ENCODE measurements around the gene SUPT6H. TPM values are rescaled to one million over a fixed set of nuclear protein-coding genes. Genes with fewer than 3 reads are reported as not detected.
A peak's percentile ranks its signal among the peaks of the same experiment; 100 is the strongest.
"Not testable (repeated sequence)": the region's sequence is repeated elsewhere in the genome, so short reads cannot be mapped to it uniquely, and the experiment has no call there.

SUPT6H gene
- total and polyA plus RNA-seq, 8 donors, result 16.9 to 135 (median 47.3) TPM

DNA sequence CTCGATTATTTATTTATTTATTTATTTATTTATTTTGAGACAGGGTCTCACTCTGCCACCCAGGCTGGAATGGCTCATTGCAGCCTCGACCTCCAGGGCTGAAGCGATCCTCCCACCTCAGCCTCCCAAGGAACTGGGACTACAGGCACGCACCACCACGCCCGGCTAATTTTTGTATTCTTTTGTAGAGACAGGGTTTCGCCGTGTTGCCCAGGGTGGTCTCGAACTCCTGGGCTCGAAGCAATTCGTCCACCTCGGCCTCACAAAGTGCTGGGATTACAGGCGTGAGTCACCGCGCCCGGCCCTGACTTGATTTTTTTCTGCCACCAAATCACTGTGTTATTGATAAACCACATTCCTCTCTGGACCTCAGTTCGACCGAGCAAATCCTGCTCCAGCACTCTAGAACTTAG is 57.0 kb downstream of the SUPT6H start:
- H3K36me3 ChIP-seq, result peaks cover 44 to 53% (median 49%) of the 10 kb centered on the region in 4 donors
- DNase-seq, result no peak
- intact Hi-C loops (cut with DNase I; ENCODE audit: low total_unique reads), result no loop called here
- TF ChIP-seq, protein P1, sequence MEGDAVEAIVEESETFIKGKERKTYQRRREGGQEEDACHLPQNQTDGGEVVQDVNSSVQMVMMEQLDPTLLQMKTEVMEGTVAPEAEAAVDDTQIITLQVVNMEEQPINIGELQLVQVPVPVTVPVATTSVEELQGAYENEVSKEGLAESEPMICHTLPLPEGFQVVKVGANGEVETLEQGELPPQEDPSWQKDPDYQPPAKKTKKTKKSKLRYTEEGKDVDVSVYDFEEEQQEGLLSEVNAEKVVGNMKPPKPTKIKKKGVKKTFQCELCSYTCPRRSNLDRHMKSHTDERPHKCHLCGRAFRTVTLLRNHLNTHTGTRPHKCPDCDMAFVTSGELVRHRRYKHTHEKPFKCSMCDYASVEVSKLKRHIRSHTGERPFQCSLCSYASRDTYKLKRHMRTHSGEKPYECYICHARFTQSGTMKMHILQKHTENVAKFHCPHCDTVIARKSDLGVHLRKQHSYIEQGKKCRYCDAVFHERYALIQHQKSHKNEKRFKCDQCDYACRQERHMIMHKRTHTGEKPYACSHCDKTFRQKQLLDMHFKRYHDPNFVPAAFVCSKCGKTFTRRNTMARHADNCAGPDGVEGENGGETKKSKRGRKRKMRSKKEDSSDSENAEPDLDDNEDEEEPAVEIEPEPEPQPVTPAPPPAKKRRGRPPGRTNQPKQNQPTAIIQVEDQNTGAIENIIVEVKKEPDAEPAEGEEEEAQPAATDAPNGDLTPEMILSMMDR (IDR thresholded peaks at IDR 0.05), result no peak
- TF ChIP-seq EP300 (IDR thresholded peaks at IDR 0.05) (no peak), POLR2A (IDR thresholded peaks at IDR 0.05) (no peak), POLR2AphosphoS5 (IDR thresholded peaks at IDR 0.05) (no peak)
- peaks cover 0 to 14% (median 8%) of the 10 kb centered on the region in 3 donors for H3K27me3 ChIP-seq
- H3K9me3 ChIP-seq, result no peaks in the 10 kb centered on the region
- peak overlapping the region; percentile 84 to 98 (median 91) for H3K4me3 ChIP-seq
- H3K27ac ChIP-seq, result peak overlapping the region; percentile 78 to 94 (median 89)
- 18 to 26% (median 24%) methylated on average over 18 of the region's 18 CpGs for WGBS, 5 donors
- peaks cover 44 to 79% (median 72%) of the 10 kb centered on the region in 4 donors for H3K4me1 ChIP-seq

DNA sequence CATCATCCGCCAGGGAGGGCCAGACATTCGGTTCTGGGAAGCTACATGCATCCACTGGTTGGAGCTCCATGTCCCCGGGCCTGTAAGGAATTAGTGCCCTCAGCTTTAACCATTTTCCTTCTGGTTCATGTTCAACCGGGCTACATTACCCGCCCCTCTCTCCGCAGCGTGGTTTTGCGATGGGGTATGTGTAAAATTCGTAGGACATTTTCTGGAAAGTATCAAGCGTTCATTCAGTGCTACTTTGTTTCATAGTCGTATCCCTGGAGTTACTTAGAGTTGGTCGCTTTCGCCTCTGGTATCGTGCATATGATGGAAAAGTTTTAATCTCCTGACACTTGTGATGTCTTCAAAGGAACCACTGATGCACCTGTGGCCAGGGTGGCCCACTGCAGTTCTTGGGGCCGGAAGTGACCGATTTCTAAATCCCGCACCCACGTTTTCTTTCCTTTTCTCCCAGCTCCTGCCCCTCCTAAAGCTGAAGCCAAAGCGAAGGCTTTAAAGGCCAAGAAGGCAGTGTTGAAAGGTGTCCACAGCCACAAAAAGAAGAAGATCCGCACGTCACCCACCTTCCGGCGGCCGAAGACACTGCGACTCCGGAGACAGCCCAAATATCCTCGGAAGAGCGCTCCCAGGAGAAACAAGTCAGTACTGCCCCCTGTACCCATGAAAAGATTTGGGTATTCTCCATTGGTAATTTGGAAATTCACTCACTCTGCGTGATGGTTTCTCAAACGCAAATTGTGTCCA is 58.4 kb downstream of the SUPT6H start:
- Histone ChIP-seq H3K36me3 (peaks cover 32 to 51% (median 46%) of the 10 kb centered on the region in 4 donors), H3K27me3 (peaks cover 0 to 14% (median 8%) of the 10 kb centered on the region in 3 donors), H3K27ac (peak overlapping the region; percentile 86 to 94 (median 90)), H3K4me1 (peaks cover 48 to 92% (median 85%) of the 10 kb centered on the region in 4 donors), H3K4me3 (peak overlapping the region; percentile 84 to 98 (median 91)), H3K9me3 (no peaks in the 10 kb centered on the region)
- TF ChIP-seq POLR2AphosphoS5 (IDR thresholded peaks at IDR 0.05) (no peak), POLR2A (IDR thresholded peaks at IDR 0.05) (no peak), EP300 (IDR thresholded peaks at IDR 0.05) (no peak)
- TF ChIP-seq, protein P1 (IDR thresholded peaks at IDR 0.05), result no peak
- WGBS, 5 donors, result 1 to 3% (median 2%) methylated on average over 25 to 30 of the region's 30 CpGs
- intact Hi-C loops (cut with DNase I; ENCODE audit: low total_unique reads), result no loop called here
- DNase-seq, result peak in 1 of 2 donors; percentile 42

- Histone ChIP-seq H3K4me1 (peaks cover 52 to 92% (median 88%) of the 10 kb centered on the region in 4 donors), H3K27ac (peak overlapping the region in 4 of 5 donors; percentile 86 to 94 (median 90)), H3K4me3 (peak overlapping the region; percentile 84 to 98 (median 91)), H3K36me3 (peaks cover 32 to 45% (median 44%) of the 10 kb centered on the region in 4 donors), H3K27me3 (peaks cover 0 to 14% (median 8%) of the 10 kb centered on the region in 3 donors)
- 16 to 34% (median 24%) methylated on average over 18 to 19 of the region's 19 CpGs for WGBS, 5 donors
- intact Hi-C loops (cut with DNase I; ENCODE audit: low total_unique reads); DNase-seq; H3K9me3 ChIP-seq: not testable (repeated sequence)
Measured at GRCh38 chr17:28720997-28721329, 59.0 kb downstream of the SUPT6H start.

DNA sequence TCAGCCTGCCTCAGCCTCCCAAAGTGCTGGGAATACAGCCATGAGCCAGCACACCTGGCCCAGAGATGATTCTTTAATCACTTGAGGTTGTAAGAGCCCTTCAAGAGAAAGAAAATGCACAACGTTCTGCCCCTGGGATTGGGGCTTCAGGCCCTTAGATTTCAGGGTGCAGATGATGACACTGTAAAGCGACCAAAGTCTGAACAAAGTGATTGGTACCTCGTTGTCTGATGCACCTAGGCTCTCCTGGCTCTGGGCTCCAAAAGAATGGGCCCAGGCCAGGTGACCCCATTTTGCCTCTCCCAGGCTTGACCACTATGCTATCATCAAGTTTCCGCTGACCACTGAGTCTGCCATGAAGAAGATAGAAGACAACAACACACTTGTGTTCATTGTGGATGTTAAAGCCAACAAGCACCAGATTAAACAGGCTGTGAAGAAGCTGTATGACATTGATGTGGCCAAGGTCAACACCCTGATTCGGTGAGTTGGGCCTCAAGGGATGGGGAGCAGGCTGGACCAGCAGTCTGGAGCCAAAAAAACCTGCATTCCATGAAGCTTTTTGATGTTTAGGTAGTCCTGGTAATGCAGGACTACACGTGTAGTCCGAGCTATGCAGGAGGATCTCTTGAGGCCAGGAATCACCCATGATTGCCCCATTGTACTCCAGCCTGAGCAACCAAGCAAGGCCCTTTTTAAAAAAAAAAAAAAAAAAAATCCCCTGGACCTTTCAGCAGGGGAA is 60.6 kb downstream of the SUPT6H start:
- TF ChIP-seq EP300 (IDR thresholded peaks at IDR 0.05) (no peak), POLR2AphosphoS5 (IDR thresholded peaks at IDR 0.05) (no peak), POLR2A (IDR thresholded peaks at IDR 0.05) (no peak)
- TF ChIP-seq, protein P1 (IDR thresholded peaks at IDR 0.05), result no peak
- Histone ChIP-seq H3K27ac (peak overlapping the region in 1 of 5 donors; percentile 89), H3K9me3 (no peaks in the 10 kb centered on the region), H3K4me1 (peaks cover 46 to 89% (median 85%) of the 10 kb centered on the region in 4 donors), H3K27me3 (peaks cover 0 to 1% (median under 1%) of the 10 kb centered on the region in 3 donors), H3K36me3 (peaks cover 32 to 45% (median 44%) of the 10 kb centered on the region in 4 donors), H3K4me3 (peak overlapping the region in 2 of 4 donors; percentile 92 to 98)
- 55 to 70% (median 64%) methylated on average over 7 of the region's 7 CpGs for WGBS, 5 donors
- intact Hi-C loops (cut with DNase I; ENCODE audit: low total_unique reads), result no loop called here
- no peak for DNase-seq

Measured in stomach (tissue), 9 donors.